ENCODE data around the gene PAWR.
"Not testable (repeated sequence)": the region's sequence is repeated elsewhere in the genome, so short reads cannot be mapped to it uniquely, and the experiment has no call there.

The PAWR gene

DNA sequence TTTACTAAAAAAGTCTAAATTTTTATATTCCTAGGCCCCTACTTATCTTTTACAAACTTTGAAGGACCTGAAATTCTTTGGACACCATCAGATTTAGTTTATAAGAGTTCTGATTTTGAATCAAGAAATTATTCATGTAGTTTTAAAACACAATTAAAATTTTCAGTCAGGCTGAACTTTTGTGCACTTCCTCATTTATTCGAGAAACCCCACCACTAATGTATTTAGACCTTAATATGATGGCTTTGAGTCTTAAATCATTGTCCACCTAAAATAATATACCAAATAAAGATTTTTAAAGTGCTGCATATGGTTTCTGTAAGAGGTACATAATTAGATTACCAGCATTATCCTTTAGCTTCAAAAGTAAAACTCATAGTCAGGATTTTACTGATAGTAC lies 103.4 kb downstream of the PAWR start:
- DNase-seq, result no peak

DNA sequence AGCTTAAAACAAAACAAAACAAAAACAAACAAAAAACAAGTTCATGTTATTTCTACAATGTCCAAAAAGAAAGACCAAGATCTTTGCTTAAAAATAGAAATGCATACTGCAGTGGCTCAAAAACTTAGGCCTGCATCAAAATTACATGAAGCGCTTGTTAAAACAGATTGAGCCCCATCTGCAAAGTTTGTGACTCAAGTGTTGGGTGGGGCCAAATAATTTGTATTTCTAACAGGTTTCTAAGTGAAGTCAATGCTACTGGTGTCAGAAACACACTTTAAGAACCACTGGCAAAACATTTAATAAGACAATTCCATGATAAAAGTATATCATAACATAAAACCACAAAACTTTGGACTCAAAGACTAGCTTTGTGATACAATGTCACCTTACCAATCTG lies 105.6 kb downstream of the PAWR start:
- no peak for DNase-seq

DNA sequence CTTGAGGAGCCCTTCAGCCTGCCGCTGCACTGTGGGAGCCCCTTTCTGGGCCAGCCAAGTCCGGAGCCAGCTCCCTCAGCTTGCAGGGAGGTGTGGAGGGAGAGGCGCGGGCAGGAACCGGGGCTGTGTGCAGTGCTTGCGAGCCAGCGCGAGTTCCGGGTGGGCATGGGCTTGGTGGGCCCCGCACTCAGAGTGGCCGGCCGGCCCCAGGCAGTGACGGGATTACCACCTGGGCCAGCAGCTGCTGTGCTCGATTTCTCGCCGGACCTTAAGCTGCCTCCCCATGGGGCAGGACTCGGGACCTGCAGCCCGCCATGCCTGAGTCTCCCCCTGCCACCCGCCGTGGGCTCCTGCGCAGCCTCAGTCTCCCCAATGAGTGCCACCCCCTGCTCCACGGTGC lies 116.9 kb downstream of the PAWR start:
- DNase-seq, result no peak

DNA sequence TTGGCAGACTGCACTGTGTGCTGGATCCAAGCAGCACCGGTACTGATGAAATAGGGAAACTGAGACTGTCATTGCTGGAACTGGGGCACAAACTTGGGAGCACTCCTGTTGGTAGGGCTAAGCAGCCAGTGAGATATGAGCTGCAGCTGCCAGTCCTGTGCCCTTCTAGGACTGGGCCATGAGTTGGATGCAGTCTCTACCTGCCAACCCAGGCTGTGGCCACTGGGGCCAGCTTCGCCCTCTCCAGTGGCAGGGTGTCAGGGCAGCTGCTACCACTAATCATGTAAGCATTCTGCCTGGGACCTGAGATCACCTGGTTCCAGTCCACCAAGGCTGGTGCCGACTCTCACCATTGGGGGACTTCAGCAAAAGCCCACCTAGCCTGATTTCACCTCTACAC lies 121.1 kb downstream of the PAWR start:
- DNase-seq, result no peak

DNA sequence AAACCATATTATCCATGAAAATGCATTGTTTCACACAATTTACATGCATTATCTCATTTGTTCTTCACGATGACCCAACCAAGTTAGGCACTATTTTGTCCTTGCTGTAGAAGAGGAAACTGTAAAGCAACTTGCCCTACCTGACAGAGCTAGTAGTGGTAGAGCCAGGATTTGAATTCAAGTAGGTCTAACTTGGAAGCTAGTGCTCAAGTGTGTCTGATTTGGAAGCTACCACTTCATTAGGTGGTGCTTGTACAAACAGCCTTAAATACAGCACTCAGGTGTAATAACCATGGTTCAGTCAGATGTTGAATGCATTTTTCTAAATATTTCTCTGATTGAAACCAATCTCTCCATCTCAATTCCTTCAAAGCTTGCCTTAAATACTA lies 123.6 kb downstream of the PAWR start:
- DNase-seq, result no peak

DNA sequence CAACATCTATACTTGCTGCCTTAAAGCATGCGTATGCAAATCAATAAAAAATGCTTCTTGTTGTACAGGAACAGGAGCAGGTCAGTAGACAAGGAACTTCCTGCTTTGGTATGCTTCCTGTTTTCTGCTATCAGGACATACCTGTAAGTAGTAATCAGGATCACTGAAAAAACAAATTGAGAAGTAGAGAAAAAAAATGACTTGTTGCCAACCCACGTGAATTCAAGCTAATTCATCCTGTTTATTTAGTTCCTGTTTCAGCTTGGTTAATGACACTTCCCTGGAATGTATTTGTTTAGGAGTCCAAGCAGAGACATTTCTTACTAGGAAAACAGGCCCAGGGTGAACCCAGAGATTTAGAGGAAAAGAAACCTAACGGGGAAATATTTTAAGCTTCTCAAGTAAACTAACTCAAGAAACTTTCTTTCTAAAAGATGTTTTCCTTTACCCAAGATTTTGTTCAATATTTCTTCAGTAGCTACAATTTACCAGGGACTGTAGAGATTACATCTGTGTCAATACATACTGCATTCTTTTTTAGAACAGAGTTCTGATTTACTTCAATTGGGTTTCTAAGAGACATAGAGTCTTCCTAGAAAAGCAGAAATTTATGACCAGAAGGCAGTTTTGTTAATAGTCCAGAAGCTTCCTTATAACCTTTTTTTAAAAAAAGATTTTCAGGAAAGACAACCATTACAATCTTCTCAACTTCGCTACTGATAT lies 124.2 kb downstream of the PAWR start:
- peak; percentile 0 for DNase-seq

DNA sequence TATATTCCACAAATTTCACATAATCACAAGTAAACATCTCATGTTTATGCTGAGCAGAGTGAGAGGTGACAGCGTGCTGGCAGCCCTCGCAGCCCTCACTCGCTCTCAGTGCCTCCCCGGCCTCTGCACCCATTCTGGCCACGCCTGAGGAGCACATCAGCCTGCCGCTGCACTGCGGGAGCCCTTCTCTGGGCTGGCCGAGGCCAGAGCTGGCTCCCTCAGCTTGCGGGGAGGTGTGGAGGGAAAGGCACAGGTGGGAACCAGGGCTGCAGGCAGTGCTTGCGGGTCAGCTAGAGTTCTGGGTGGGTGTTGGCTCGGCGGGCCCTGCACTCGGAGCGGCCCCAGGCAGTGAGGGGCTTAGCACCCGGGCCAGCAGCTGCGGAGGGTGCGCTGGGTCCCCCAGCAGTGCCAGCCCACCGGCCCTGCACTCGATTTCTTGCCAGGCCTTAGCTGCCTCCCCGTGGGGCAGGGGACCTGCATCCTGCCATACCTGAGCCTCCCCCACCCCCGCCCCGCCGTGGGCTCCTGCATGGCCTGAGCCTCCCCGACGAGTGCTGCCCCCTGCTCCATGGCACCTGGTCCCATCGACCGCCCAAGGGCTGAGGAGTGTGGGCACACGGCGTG lies 125.9 kb downstream of the PAWR start:
- DNase-seq, result not testable (repeated sequence)

DNA sequence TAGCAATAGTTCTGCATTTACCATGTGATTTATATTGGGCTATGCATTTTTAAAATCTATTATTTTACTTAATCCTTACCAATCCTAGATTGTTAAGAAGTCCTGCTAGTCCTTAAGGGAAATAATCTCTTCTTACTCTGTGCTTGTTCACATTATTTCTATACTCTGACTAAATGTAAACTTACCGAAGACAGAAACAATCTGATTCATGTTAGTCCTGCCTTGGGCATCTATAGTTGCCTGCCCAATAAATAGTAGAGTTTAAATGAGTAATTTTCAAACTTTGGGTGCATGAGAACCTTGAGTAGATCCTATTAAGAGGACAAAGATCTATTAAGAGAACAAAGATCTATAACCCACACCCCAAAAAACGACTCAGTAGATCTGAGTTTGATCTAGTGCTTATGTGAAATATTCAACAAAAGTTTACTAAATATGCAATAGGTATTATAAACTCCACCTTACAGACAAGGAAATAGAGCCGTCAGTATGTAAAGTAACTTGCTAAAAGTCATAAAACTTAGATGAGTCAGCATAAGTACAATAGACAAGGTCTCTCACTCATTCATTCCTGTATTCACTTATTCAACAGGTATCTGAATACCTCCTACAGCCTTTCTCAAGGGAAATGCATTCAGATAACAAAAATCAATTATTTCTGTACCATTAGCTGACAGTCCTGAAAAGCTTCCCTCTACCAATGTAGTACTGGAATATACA lies 127.6 kb downstream of the PAWR start:
- DNase-seq, result no peak

DNA sequence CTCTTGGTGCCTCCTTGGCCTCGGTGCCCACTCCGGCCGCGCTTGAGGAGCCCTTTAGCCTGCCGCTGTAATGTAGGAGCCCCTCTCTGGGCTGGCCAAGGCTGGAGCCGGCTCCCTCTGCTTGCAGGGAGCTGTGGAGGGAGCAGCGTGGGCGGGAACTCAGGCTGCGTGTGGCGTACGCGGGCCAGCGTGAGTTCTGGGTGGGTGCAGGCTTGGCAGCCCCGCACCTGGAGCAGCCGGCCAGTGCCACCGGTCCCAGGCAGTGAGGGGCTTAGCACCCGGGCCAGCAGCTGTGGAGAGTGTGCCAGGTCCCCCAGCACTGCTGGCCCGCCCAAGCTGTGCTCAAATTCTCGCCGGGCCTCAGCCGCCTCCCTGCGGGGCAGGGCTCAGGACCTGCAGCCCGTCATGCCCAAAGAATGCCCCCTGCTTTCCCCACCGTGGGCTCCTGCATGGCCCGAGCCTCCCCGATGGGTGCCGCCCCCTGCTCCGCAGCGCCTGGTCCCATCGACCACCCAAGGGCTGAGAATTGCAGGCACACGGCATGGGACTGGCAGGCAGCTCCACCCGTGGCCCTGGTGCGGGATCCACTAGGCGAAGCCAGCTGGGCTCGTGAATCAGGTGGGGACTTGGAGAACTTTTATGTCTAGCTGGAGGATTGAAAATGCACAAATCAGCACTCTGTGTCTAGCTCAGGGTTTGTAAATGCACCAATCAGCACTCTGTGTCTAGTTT lies 129.2 kb downstream of the PAWR start:
- no peak for DNase-seq

DNA sequence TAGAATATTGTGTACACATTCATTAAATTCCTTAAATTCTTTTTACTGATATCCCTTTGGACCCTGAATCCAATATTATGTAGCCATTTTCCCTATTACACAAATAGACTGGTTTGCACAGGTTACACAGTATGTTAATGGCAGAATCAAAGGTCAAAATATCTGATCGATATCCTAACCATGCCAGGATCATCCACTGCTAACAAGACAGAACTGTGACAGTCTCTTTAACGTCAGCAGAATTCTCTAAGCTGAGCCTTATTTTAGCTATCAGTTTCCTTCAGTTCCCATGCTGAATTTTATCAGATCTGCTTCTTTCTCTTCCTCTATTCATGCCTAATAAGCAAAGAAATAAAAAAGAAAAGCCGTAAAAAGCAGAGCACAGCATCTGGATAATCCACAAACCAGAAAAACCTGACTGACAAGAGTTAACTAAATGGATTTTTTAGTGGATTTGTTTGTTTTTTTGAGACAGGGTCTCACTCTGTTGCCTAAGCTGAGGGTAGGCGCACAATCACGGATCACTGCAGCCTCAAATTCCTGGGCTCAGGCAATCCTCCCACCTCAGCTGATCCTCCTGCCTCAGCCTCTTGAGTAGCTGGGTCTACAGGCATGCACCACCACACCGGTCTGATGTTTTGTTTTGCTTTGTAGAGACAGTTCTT lies 130.4 kb downstream of the PAWR start:
- DNase-seq, result no peak

DNA sequence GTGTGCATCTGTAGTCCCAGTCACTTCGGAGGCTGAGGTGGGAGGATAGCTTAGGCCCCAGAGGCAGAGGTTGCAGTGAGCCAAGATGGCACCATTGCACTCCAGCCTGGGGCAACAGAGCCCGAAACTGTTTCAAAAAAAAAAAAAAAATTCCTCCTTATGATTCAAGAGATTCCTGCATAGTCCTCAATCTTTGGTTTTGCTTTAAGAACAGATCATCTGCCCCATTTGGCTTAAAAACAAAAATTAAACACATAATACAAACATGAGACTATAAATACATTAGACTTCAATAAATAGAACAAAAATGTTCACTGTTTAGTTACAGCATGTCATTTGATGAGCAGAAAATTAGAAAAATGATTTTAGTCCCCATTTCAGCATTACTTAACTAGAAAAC lies 131.2 kb downstream of the PAWR start:
- no peak for DNase-seq

DNA sequence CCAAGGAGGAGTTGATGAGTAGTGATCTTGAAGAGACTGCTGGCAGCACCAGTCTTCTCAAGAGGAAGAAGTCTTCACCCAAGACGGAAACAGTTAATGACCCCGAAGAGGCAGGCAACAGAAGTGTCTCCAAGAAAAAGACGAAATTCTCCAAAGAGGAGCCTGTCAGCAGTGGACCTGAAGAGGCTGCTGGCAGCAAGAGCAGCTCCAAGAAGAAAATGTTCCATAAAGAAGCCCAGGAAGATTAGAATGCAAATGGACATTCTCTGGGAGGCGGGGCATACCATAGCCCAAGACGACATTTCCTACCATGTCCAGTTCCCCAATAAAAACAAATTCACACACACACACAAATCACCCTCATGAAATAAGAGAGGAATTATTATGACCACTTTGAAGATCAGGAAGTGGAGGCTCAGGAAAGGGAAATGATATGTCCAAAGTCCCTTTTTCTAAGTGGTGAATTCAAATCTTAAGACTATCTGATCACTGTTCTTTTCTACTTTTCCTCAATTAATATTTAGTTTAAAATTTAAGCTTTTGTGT lies 131.8 kb downstream of the PAWR start:
- DNase-seq, result no peak

DNA sequence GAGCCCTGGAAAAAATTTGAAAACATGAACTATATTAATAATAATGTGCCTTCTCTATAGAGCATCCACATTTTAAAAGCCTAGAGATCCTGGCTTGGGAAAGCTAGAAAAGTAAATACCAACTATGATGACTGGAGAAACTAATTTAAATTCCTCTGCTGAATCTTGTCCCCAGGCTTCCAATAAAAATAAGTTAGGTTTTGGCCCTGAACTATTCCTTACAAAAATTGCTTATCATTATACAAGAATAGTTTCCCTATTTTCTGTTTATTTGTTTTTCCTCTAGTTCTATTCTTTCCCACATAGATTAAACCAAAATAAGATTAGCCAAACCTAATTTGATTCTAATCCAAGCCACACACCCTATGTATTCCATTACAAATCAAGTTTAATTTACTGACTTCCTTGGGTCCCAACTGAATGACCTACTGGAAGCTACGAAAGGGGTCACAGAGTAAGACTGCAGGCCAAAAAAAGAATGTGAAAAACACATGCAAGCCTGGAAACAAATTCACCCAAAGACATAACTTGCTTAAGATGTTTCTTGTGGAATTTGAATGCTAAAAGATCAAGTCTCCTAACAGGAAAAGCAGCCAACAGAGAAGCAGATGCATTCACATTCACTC lies 133.0 kb downstream of the PAWR start:
- no peak for DNase-seq

DNA sequence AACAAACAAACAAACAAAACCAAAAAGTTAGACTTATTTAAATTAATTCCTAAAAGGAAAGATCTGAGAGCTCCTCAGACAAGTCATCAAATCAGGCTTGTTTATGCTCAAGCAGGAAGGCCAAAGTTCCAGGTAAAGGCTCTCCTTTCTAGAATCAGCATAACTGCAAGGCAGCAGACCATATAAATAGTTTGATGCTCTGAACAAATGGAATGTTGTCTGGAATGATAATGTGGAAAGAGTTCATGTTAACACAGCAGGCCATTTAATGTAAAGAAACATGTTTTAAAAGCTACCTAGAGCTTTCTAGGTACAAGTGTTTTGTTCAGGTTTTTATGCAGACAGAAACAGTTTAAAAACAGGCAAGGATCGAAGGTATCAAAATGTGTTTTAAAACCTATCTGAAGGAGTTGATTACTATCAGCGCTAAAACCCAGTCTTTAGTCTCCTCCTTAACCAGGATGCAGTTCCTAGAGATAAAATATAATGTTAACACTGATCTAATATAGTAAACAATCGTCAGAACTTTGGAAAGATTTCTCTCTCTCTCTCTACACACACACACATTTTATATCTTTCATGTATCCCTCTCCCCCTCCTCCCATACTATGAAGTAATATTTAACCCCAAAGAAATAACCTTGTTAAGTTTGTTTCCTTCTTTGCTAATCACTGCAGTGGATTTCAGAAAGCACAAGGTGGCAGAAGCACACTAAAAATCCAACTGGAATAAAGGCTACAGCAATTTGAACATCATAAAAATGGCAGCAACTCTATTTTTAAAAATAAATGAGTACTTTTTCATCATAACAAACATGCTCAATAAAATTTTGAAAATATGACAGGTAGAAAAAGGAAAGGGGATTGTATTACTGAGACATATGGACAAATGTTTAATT lies 135.5 kb downstream of the PAWR start:
- DNase-seq, result peak; percentile 10

DNA sequence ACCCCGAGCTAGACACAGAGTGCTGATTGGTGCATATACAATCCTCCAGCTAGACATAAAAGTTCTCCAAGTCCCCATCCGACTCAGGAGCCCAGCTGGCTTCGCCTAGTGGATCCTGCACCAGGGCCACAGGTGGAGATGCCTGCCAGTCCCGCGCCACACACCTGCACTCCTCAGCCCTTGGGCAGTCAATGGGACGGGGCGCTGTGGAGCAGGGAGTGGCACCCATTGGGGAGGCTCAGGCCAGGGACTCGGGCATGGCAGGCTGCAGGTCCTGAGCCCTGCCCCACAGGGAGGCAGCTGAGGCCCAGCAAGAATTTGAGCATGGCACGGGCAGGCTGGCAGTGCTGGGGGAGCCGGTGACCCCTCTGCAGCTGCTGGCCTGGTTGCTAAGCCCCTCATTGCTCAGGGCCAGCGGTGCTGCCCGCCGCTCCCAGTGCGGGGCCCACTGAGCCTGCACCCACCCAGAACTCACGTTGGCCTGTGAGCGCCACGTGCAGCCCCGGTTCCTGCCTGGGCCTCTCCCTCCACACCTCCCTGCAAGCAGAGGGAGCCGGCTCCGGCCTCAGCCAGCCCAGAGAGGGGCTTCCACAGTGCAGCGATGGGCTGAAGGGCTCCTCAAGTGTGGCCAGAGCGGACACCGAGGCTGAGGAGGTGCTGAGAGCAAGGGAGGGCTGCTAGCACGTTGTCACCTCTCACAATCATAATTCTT lies 136.7 kb downstream of the PAWR start:
- no peak for DNase-seq

DNA sequence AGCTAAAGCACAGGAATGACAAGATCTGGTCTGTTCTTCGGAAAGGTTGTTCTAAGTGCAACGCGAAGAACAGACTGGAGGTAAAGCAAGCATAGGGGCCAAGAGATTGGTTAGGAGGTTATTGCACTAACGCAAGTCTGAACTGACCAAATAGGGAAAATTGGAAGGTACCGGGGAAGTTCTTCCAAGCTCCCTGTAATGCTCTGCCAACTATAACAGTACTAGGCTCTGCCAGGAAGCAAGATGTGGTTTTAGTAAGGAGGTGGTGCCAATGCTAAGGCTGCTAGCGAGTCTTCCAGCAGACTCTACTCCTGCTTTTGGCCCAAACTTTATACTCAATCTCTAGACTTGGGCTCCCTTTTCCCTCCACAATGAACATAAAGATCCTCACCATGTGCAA lies 138.6 kb downstream of the PAWR start:
- DNase-seq, result no peak

DNA sequence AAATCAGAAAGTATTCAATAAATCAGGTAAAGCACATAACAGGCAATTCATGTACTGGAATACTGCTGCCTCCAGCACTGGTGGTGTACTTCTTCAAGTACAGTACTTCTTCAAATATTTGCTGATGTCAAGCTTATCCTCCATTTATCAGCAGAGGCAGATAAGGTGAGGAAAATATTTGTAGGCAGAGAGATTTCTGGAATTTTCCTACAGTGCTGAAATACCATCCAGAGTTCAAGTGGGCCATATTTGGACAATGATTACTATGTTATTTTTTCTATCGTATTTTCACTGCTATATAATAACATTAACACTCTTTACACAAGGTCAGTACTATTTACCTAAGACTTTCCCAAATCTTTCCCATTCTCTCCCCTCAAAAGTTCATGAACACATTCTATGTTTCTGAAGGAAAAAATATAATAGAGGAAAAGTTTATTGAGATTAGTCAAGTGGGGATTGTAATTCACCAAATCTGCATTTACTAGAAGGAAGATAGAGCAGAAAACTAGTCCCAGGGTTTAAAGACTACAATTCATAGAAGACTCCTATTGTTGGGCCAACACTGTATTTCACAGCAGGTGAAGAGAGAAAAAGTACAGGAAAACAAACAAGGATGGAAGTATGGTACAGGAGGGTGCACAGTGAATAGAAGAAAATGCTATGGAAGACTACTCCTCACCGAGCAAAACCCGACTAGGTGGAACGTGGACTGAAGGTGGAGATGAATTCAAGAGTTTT lies 141.1 kb downstream of the PAWR start:
- no peak for DNase-seq

DNA sequence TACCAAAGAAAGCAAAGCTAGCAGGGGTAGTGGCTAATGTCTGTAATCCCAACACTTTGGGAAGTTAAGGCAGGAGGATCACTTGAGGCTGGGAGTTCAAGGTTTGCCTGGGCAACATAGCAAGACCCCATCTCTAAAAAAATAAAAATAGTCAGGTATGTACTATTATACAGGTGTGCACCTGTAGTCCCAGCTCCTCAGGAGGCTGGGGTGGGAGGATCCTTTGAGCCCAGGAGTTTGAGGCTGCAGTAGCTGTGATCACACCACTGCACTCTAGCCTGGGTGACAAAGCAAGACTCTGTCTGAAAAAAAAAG lies 142.2 kb downstream of the PAWR start:
- no peak for DNase-seq

DNA sequence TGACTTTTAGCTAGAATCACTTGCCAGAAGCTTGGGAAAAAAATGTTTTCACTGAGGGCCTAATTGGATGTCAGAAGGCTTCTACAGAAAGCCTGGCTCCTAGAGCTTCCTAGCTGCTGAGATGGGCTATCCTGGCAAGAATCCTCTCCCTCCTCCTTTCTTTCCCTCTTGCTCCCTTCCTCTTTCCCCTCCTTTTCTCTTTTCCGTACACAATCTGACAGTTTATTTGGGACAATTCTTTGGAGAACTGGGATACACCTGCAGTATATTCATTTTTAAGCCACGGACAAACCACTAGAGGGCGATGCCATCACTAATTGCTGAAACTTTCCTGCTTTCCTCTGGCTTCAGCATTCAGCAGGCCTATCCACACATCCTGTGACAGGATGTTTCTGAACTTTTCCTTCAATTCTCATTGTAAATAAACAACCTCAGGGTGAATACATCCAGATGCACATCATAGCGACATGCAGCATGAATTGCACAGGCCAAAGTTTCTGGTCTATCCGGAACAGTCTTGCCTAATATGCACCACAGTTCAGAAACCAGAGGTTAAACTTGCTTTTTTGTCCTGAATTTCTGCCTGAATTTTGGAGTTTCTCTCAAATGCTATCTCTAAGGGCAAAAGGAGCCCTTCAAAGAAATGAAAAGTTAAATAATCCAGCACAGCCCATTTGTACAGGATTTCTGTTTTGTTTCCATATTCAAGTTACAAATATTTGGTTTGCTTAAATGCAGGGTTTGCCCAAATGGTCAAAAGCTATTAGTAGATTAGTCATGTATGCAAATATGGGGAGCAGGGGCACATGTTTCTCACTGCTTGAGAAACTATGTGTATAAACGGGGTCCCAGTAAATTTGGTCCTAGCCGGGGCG lies 142.8 kb downstream of the PAWR start:
- peak; percentile 33 for DNase-seq
